ENCODE measurements around the gene FTCD. TPM values are rescaled to one million over a fixed set of nuclear protein-coding genes. Genes with fewer than 3 reads are reported as not detected.
"Not testable (repeated sequence)": the region's sequence is repeated elsewhere in the genome, so short reads cannot be mapped to it uniquely, and the experiment has no call there.

The FTCD gene
- polyA plus RNA-seq, 1 experiment, result not detected

- no peak for DNase-seq (ENCODE audit: low read depth, low spot score)
- Histone ChIP-seq H3K9me3 (ENCODE audit: control insufficient read depth, insufficient read depth, low read length) (peaks cover 5% of the 10 kb centered on the region; the same call in 1 of the 2 replicates), H3K27me3 (ENCODE audit: control insufficient read depth, insufficient read depth, low read length) (no peaks in the 10 kb centered on the region), H3K27ac (ENCODE audit: low read depth, low read length) (no peak overlapping the region), H3K4me3 (ENCODE audit: low read depth, low read length) (no peak overlapping the region)
- TF ChIP-seq, protein P1, sequence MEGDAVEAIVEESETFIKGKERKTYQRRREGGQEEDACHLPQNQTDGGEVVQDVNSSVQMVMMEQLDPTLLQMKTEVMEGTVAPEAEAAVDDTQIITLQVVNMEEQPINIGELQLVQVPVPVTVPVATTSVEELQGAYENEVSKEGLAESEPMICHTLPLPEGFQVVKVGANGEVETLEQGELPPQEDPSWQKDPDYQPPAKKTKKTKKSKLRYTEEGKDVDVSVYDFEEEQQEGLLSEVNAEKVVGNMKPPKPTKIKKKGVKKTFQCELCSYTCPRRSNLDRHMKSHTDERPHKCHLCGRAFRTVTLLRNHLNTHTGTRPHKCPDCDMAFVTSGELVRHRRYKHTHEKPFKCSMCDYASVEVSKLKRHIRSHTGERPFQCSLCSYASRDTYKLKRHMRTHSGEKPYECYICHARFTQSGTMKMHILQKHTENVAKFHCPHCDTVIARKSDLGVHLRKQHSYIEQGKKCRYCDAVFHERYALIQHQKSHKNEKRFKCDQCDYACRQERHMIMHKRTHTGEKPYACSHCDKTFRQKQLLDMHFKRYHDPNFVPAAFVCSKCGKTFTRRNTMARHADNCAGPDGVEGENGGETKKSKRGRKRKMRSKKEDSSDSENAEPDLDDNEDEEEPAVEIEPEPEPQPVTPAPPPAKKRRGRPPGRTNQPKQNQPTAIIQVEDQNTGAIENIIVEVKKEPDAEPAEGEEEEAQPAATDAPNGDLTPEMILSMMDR (IDR thresholded peaks at IDR 0.05; ENCODE audit: low read depth, low read length), result no peak
- ChIA-PET POLR2A (interaction anchor here (0.6 kb wide), 1 partner anchor 178 kb away, joined by 3 read pairs; no protein-coding TSS in a partner anchor), CTCF (no interaction called here)
Observed at GRCh38 chr21:46149205-46149901, 6.0 kb downstream of the FTCD start.

DNA sequence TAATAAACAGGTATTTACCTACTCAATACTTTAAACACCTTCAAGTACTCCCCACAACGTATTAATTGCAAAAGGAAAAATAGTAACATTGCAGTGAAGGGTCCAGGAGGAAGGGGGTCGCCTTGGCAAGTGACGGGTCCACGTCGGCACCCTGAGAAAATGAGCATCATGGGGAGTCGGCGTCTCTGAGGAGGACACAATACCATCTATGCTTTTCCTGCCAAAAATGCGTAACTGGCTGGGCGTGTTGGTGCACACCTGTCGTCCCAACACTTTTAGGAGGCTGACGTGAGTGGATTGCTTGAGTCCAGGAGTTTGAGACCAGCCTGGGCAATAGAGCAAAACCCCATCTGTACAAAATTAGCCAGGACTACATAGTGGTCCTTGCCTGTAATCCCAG is 7.3 kb downstream of the FTCD start:
- POLR2A ChIA-PET, result no interaction called here
- CTCF ChIA-PET, result interaction anchor here (0.7 kb wide), 1 partner anchor 55 kb away, joined by 3 read pairs; no protein-coding TSS in a partner anchor
- TF ChIP-seq, protein P1 (IDR thresholded peaks at IDR 0.05; ENCODE audit: low read depth, low read length), result no peak
- no peak for DNase-seq (ENCODE audit: low read depth, low spot score)
- peaks cover 5% of the 10 kb centered on the region; the same call in 1 of the 2 replicates for H3K9me3 ChIP-seq (ENCODE audit: control insufficient read depth, insufficient read depth, low read length)
- no peak overlapping the region for H3K4me3 ChIP-seq (ENCODE audit: low read depth, low read length)
- no peaks in the 10 kb centered on the region for H3K27me3 ChIP-seq (ENCODE audit: control insufficient read depth, insufficient read depth, low read length)
- H3K27ac ChIP-seq (ENCODE audit: low read depth, low read length), result no peak overlapping the region

DNA sequence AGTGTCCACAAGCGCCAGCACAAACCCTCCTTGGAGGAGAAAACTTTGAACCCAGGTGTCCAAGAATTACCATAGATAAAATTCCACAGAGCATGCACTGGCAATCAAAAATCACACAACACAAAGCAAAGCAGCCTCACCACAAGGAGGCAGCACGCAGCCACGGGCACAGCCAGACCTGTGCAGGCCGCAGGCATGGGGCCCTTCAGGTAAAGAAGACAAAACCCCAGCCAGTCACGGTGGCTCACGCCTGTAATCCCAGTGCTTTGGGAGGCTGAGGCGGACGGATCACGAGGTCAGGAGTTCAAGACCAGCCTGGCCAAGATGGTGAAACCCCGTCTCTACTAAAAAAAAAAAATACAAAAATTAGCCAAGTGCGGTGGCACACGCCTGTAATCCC is 8.0 kb downstream of the FTCD start:
- POLR2A ChIA-PET; H3K4me3 ChIP-seq (ENCODE audit: low read depth, low read length); H3K27me3 ChIP-seq (ENCODE audit: control insufficient read depth, insufficient read depth, low read length); H3K27ac ChIP-seq (ENCODE audit: low read depth, low read length); DNase-seq (ENCODE audit: low read depth, low spot score); H3K9me3 ChIP-seq (ENCODE audit: control insufficient read depth, insufficient read depth, low read length): not testable (repeated sequence)
- TF ChIP-seq, protein P1 (IDR thresholded peaks at IDR 0.05; ENCODE audit: low read depth, low read length), result peak; percentile 74
- CTCF ChIA-PET, result interaction anchor here (0.7 to 0.9 kb wide), 2 partner anchors 43 to 68 kb away, joined by 3 to 10 read pairs; no protein-coding TSS in a partner anchor

DNA sequence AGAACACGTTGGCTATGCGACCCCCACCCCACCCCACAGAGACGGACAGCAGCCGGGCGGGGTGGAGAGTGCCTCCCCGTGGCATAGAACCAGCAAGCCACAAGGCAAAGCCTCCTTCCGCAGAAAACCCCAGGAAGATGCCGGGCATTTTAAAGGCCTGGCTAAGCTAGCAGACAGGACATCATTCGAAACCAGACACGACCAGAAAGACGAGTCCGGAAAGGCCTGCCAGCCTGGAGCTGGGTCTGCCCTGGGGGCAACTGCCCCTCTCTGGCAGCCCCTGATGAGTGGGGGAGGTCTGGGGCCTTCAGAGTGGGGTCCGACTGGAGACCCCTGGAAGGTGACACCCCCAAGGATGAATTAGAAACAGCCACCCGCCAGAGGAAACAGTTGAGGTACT is 8.5 kb downstream of the FTCD start:
- ChIA-PET CTCF (interaction anchor here (0.9 kb wide), 1 partner anchor 44 kb away, joined by 3 read pairs; no protein-coding TSS in a partner anchor), POLR2A (no interaction called here)
- Histone ChIP-seq H3K9me3 (ENCODE audit: control insufficient read depth, insufficient read depth, low read length) (peaks cover 12% of the 10 kb centered on the region), H3K27me3 (ENCODE audit: control insufficient read depth, insufficient read depth, low read length) (no peaks in the 10 kb centered on the region), H3K4me3 (ENCODE audit: low read depth, low read length) (no peak overlapping the region), H3K27ac (ENCODE audit: low read depth, low read length) (no peak overlapping the region)
- TF ChIP-seq, protein P1 (IDR thresholded peaks at IDR 0.05; ENCODE audit: low read depth, low read length), result no peak
- no peak for DNase-seq (ENCODE audit: low read depth, low spot score)

- no peak for DNase-seq (ENCODE audit: low read depth, low spot score)
- Histone ChIP-seq H3K4me3 (ENCODE audit: low read depth, low read length) (no peak overlapping the region), H3K27ac (ENCODE audit: low read depth, low read length) (no peak overlapping the region), H3K9me3 (ENCODE audit: control insufficient read depth, insufficient read depth, low read length) (peaks cover 14% of the 10 kb centered on the region), H3K27me3 (ENCODE audit: control insufficient read depth, insufficient read depth, low read length) (no peaks in the 10 kb centered on the region)
- TF ChIP-seq, protein P1 (IDR thresholded peaks at IDR 0.05; ENCODE audit: low read depth, low read length), result no peak
- CTCF ChIA-PET, result no interaction called here
- POLR2A ChIA-PET, result no interaction called here
Observed at GRCh38 chr21:46145840-46146691, 9.3 kb downstream of the FTCD start.

Measured in AG04450 (cell line).